Left ventricle myocardium inferior (tissue), 1 donor: ENCODE data around the gene TDO2. TPM values are rescaled to one million over a fixed set of nuclear protein-coding genes. Genes with fewer than 3 reads are reported as not detected.

ENCODE experiments used
- DNase-seq: peaks from one replicate; pipeline ENCODE4 v3.0.0-alpha.2; 2020
- H3K27ac ChIP-seq: fragments of 200-600 bp; replicated peaks from 2 replicates; pipeline ENCODE4 v1.8.0; 2021
- H3K27me3 ChIP-seq: fragments of 200-600 bp; 2 replicates; pipeline ENCODE4 v1.8.0; 2021; ENCODE audit warnings: low read depth
- H3K36me3 ChIP-seq: fragments of 200-600 bp; 2 replicates; pipeline ENCODE4 v1.8.0; 2021
- H3K4me1 ChIP-seq: fragments of 200-600 bp; 2 replicates; pipeline ENCODE4 v1.8.0; 2021
- H3K4me3 ChIP-seq: fragments of 200-600 bp; 2 replicates; pipeline ENCODE4 v1.8.0; 2021; ENCODE audit warnings: mild to moderate bottlenecking, moderate library complexity
- H3K9me3 ChIP-seq: fragments of 200-600 bp; replicated peaks from 2 replicates; pipeline ENCODE4 v1.8.0; 2021
- intact Hi-C: fragments of 100-400 bp; cut with micrococcal nuclease; formaldehyde crosslinking; loops from one replicate; pipeline ENCODE4 v1.11.0; 2022
- total RNA-seq: library from RNA; stranded (reverse); fragmentation: NEBNext Ultra II Directional; extraction: Animal tissue kit (Norgen Biotek cat#: 25700); gene quantifications from one replicate; pipeline ENCODE4 v1.2.1, GENCODE V29; 2021
- TF ChIP-seq, protein P1 (sequence below): fragments of 200-600 bp; IDR thresholded peaks from 2 replicates; pipeline ENCODE4 v1.8.0; 2021; ENCODE audit warnings: antibody characterized with exemption, mild to moderate bottlenecking, borderline replicate concordance
- donor health status: DM: no; HTN: yes; CAD: no; lungs with severe emphysema.

Gene TDO2
- total RNA-seq, 1 donor from 2014 or later: not detected

DNA sequence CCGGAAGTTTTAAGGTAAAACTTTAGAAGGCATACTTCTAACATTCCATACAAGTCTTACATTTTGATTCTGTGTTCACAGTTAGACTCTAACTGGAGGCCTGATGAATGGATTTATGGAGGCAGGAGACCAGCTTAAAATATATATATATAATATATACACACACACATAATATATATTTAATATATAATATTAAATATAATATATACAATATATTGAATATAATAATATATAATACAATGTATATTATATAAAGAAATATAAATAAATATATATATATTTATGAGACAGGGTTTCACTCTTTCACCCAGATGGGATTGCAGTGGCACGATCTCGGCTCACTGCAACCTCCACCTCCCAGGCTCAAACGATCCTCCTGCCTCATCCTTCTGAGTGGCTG lies 58.1 kb downstream of the TDO2 start:
- Histone ChIP-seq H3K9me3 (no peaks in the 10 kb centered on the region), H3K36me3 (no peaks in the 10 kb centered on the region), H3K27me3 (peaks cover 7% of the 10 kb centered on the region), H3K27ac (no peak overlapping the region), H3K4me3 (no peak overlapping the region), H3K4me1 (no peaks in the 10 kb centered on the region)
- intact Hi-C loops: no loop called here
- no peak for DNase-seq
- TF ChIP-seq, protein P1, sequence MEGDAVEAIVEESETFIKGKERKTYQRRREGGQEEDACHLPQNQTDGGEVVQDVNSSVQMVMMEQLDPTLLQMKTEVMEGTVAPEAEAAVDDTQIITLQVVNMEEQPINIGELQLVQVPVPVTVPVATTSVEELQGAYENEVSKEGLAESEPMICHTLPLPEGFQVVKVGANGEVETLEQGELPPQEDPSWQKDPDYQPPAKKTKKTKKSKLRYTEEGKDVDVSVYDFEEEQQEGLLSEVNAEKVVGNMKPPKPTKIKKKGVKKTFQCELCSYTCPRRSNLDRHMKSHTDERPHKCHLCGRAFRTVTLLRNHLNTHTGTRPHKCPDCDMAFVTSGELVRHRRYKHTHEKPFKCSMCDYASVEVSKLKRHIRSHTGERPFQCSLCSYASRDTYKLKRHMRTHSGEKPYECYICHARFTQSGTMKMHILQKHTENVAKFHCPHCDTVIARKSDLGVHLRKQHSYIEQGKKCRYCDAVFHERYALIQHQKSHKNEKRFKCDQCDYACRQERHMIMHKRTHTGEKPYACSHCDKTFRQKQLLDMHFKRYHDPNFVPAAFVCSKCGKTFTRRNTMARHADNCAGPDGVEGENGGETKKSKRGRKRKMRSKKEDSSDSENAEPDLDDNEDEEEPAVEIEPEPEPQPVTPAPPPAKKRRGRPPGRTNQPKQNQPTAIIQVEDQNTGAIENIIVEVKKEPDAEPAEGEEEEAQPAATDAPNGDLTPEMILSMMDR: no peak

- DNase-seq: no peak
- intact Hi-C loops: no loop called here
Measured at GRCh38 chr4:155962767-155963166, 59.3 kb downstream of the TDO2 start.

DNA sequence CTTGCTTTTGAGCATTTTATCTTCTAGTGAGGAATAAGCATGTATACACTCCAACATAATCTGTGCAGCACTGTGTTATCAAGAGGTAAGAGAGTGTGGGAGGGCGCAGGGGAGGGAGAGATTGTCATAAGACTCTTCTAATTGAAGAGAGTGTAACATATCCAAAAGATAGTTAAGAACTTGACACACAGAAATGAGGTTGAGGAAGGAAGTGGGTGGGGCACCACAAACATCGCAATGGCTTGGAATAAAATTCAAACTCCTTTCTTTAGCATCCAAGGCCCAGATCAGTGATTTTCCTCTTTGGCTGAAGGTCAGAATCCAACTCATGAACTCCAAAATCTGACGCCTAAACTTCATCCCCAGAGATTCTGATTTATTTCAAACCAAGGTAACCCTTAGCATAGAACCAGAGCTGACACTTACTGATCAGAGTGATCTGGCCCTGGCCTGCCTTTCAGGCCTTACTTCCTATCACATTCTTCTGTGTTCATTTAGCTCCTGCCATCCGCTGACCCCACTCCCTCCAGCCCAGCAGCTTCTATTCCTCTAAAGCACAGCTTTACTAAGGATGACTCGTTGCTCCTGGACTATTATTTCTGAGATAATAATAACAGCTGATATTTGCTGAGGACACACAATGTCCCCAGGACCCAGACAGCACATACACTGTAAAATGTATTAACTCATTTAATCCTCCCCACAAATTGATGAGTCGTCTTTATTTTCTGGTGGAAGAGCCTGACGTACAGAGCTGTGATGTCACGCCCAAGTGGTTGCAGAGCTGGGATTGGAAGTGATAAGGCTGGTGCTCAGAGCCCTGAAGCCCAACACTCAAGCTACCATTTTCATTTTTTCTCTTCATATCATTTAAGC lies 60.8 kb downstream of the TDO2 start:
- Histone ChIP-seq H3K4me3 (no peak overlapping the region), H3K36me3 (no peaks in the 10 kb centered on the region), H3K27me3 (peaks cover 4% of the 10 kb centered on the region), H3K4me1 (no peaks in the 10 kb centered on the region), H3K27ac (peak overlapping the region; percentile 34), H3K9me3 (no peaks in the 10 kb centered on the region)
- intact Hi-C loops: no loop called here
- DNase-seq: no peak
- TF ChIP-seq, protein P1: no peak

More at GRCh38 chr4:155962767-155963166, 59.3 kb downstream of the TDO2 start:
- TF ChIP-seq, protein P1: no peak
- no peak overlapping the region for H3K4me3 ChIP-seq
- H3K36me3 ChIP-seq: no peaks in the 10 kb centered on the region
- no peaks in the 10 kb centered on the region for H3K4me1 ChIP-seq
- H3K27ac ChIP-seq: no peak overlapping the region
- H3K9me3 ChIP-seq: no peaks in the 10 kb centered on the region
- peaks cover 7% of the 10 kb centered on the region for H3K27me3 ChIP-seq

GRCh38 chr4:155966171-155966570 lies 62.7 kb downstream of the TDO2 start:
- TF ChIP-seq, protein P1: no peak
- Histone ChIP-seq H3K4me3 (no peak overlapping the region), H3K36me3 (no peaks in the 10 kb centered on the region), H3K4me1 (no peaks in the 10 kb centered on the region), H3K27ac (no peak overlapping the region), H3K27me3 (no peaks in the 10 kb centered on the region), H3K9me3 (no peaks in the 10 kb centered on the region)
- DNase-seq: no peak
- intact Hi-C loops: no loop called here

GRCh38 chr4:155966731-155967395 lies 63.4 kb downstream of the TDO2 start:
- Histone ChIP-seq H3K36me3 (no peaks in the 10 kb centered on the region), H3K27ac (no peak overlapping the region), H3K27me3 (peaks cover 6% of the 10 kb centered on the region), H3K4me3 (no peak overlapping the region), H3K4me1 (no peaks in the 10 kb centered on the region), H3K9me3 (no peaks in the 10 kb centered on the region)
- intact Hi-C loops: no loop called here
- TF ChIP-seq, protein P1: no peak
- DNase-seq: no peak

Other genes starting within 250 kb of the TDO2 start
- 43.0 TPM for gene GUCY1A1, start 236.8 kb upstream of the TDO2 start, total RNA-seq
- 12.6 TPM for gene GUCY1B1, start 144.7 kb upstream of the TDO2 start, total RNA-seq
- not detected for gene ASIC5, start 37.4 kb upstream of the TDO2 start, total RNA-seq
- 5.8 TPM for gene CTSO, start 50.2 kb downstream of the TDO2 start, total RNA-seq